Measurements from ENCODE around the gene IL10RB.

DNA sequence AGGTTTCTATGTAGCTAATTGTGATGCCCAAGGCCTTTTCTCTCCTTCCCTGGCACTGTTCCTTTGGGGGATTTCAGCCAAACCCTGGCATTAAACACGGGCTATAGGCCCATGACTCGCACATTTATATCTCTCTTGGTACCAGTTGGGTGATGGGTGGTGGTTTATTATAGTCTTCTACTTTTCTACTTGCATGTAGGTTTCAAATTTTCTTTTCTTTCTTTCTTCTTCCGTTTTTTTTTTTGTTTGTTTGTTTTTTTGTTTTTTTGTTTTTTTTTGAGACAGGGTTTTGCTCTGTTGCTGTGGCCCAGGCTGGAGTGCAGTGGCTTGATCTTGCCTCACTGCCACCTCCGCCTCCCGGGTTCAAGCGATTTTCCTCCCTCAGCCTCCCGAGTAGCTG lies 1.1 kb downstream of the IL10RB start:
- TF ChIP-seq, protein P1, sequence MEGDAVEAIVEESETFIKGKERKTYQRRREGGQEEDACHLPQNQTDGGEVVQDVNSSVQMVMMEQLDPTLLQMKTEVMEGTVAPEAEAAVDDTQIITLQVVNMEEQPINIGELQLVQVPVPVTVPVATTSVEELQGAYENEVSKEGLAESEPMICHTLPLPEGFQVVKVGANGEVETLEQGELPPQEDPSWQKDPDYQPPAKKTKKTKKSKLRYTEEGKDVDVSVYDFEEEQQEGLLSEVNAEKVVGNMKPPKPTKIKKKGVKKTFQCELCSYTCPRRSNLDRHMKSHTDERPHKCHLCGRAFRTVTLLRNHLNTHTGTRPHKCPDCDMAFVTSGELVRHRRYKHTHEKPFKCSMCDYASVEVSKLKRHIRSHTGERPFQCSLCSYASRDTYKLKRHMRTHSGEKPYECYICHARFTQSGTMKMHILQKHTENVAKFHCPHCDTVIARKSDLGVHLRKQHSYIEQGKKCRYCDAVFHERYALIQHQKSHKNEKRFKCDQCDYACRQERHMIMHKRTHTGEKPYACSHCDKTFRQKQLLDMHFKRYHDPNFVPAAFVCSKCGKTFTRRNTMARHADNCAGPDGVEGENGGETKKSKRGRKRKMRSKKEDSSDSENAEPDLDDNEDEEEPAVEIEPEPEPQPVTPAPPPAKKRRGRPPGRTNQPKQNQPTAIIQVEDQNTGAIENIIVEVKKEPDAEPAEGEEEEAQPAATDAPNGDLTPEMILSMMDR (IDR thresholded peaks at IDR 0.05), result no peak
- TF ChIP-seq POLR2A (IDR thresholded peaks at IDR 0.05), result no peak

All from esophagus squamous epithelium (tissue), 4 donors.